ENCODE results near the gene SRXN1.
"Not testable (repeated sequence)": the region's sequence is repeated elsewhere in the genome, so short reads cannot be mapped to it uniquely, and the experiment has no call there.

Gene SRXN1

GRCh38 chr20:655726-656624 is 3.0 kb upstream of the SRXN1 start:
- DNase-seq (ENCODE audit: low read depth) = no peak

- no peak for DNase-seq (ENCODE audit: low read depth)
Measured at GRCh38 chr20:654417-654750, 1.4 kb upstream of the SRXN1 start.

GRCh38 chr20:653590-654416 is 803 bp upstream of the SRXN1 start:
- DNase-seq (ENCODE audit: low read depth) = no peak

- DNase-seq (ENCODE audit: low read depth) = no peak
Measured at GRCh38 chr20:652615-653109, 338 bp downstream of the SRXN1 start.

- DNase-seq (ENCODE audit: low read depth) = no peak
Measured at GRCh38 chr20:651713-652614, 1.0 kb downstream of the SRXN1 start.

GRCh38 chr20:650954-651353 is 2.0 kb downstream of the SRXN1 start:
- DNase-seq (ENCODE audit: low read depth) = no peak

- no peak for DNase-seq (ENCODE audit: low read depth)
Measured at GRCh38 chr20:650281-650680, 2.7 kb downstream of the SRXN1 start.

- DNase-seq (ENCODE audit: low read depth) = no peak
Measured at GRCh38 chr20:647479-648019, 5.5 kb downstream of the SRXN1 start.

GRCh38 chr20:646868-647233 is 6.1 kb downstream of the SRXN1 start:
- no peak for DNase-seq (ENCODE audit: low read depth)

- DNase-seq (ENCODE audit: low read depth) = no peak
Measured at GRCh38 chr20:646107-646867, 6.7 kb downstream of the SRXN1 start.

GRCh38 chr20:645318-646106 is 7.5 kb downstream of the SRXN1 start:
- DNase-seq (ENCODE audit: low read depth) = peak; percentile 41

GRCh38 chr20:644692-645317 is 8.2 kb downstream of the SRXN1 start:
- no peak for DNase-seq (ENCODE audit: low read depth)

GRCh38 chr20:642398-643174 is 10.4 kb downstream of the SRXN1 start:
- DNase-seq (ENCODE audit: low read depth) = no peak

- DNase-seq (ENCODE audit: low read depth) = not testable (repeated sequence)
Measured at GRCh38 chr20:642013-642397, 11.0 kb downstream of the SRXN1 start.

GRCh38 chr20:641516-641875 is 11.5 kb downstream of the SRXN1 start:
- no peak for DNase-seq (ENCODE audit: low read depth)

GRCh38 chr20:640674-641515 is 12.1 kb downstream of the SRXN1 start:
- DNase-seq (ENCODE audit: low read depth) = no peak

- DNase-seq (ENCODE audit: low read depth) = no peak
Measured at GRCh38 chr20:638579-638978, 14.4 kb downstream of the SRXN1 start.

GRCh38 chr20:637559-637958 is 15.4 kb downstream of the SRXN1 start:
- no peak for DNase-seq (ENCODE audit: low read depth)

Measured in activated T-cell treated with anti-CD3 and anti-CD28 coated beads for 1 hour (primary cell).